K562 (cell line): ENCODE results near the gene EFCC1. TPM values are rescaled to one million over a fixed set of nuclear protein-coding genes. Genes with fewer than 3 reads are reported as not detected.

Experiments used
- BHLHE40 ChIP-seq: IDR thresholded peaks from 2 replicates; pipeline ENCODE4 v1.6.1; 2011; ENCODE audit warnings: low read length, improper control_type of control experiment
- BMI1 ChIP-seq: fragments of 150-350 bp; IDR thresholded peaks from 2 replicates; pipeline ENCODE4 v1.6.1; 2014; ENCODE audit warnings: low read length
- CREB1 ChIP-seq, 2 experiments: sonication (generic) in 1 of 2; formaldehyde crosslinking in 1 of 2; IDR thresholded peaks; 2 replicates each; pipeline versions ENCODE4 v1.6.1 to v1.8.0; 2012 to 2022; ENCODE audit warnings: inconsistent platforms in 1 of 2, mild to moderate bottlenecking in 1 of 2, missing genetic modification reagents in 1 of 2, moderate library complexity in 1 of 2
- EP300 ChIP-seq: IDR thresholded peaks from 2 replicates; pipeline ENCODE4 v1.6.1; 2012; ENCODE audit warnings: low read length, improper control_type of control experiment
- HMG20B ChIP-seq: fragments of 250-450 bp; sonication (Bioruptor Pico); IDR thresholded peaks from 2 replicates; pipeline ENCODE4 v1.5.0; 2021; ENCODE audit warnings: mild to moderate bottlenecking
- KLF16 ChIP-seq: IDR thresholded peaks from 2 replicates; pipeline ENCODE4 v1.6.1; 2016; ENCODE audit warnings: antibody characterized with exemption
- NCOR1 ChIP-seq: fragments of 450-650 bp; IDR thresholded peaks from 2 replicates; pipeline ENCODE4 v1.6.1; 2016; ENCODE audit warnings: mild to moderate bottlenecking, moderate library complexity
- NFE2 ChIP-seq: IDR thresholded peaks from 2 replicates; pipeline ENCODE4 v1.6.1; 2014; ENCODE audit warnings: antibody characterized with exemption, low read depth
- NFYB ChIP-seq: IDR thresholded peaks from 2 replicates; pipeline ENCODE4 v1.6.1; 2011; ENCODE audit warnings: mild to moderate bottlenecking, moderate library complexity; ENCODE audit not compliant: insufficient read length; ENCODE audit errors: extremely low read depth
- RBFOX2 ChIP-seq: fragments of 200-400 bp; formaldehyde crosslinking; IDR thresholded peaks from 2 replicates; pipeline ENCODE4 v1.6.1; 2017; ENCODE audit warnings: low read depth, mild to moderate bottlenecking, low read length, moderate library complexity
- RCOR1 ChIP-seq, 2 experiments: IDR thresholded peaks; 2 replicates each; pipeline ENCODE4 v1.6.1; 2012; ENCODE audit warnings: low read depth in 2 of 2, low read length in 2 of 2, borderline replicate concordance in 1 of 2, improper control_type of control experiment in 1 of 2
- STAG1 ChIP-seq: sonication (generic); formaldehyde crosslinking; IDR thresholded peaks from 2 replicates; pipeline ENCODE4 v1.5.0; 2020; ENCODE audit warnings: missing genetic modification reagents, borderline replicate concordance
- ZBTB17 ChIP-seq: fragments of 450-650 bp; formaldehyde crosslinking; IDR thresholded peaks from 2 replicates; pipeline ENCODE4 v1.4.0; 2020; ENCODE audit warnings: mild to moderate bottlenecking
- ZFP36 ChIP-seq: fragments of 150-350 bp; IDR thresholded peaks from 2 replicates; pipeline ENCODE4 v1.6.1; 2018; ENCODE audit warnings: low read length, low read depth; ENCODE audit not compliant: partially characterized antibody
- ZNF764 ChIP-seq: fragments of 250-450 bp; sonication (Bioruptor Pico); IDR thresholded peaks from 2 replicates; pipeline ENCODE4 v1.4.0; 2020; ENCODE audit warnings: low read depth, mild to moderate bottlenecking, moderate library complexity
- polyA plus RNA-seq, 8 experiments: library from polyadenylated mRNA; depleted of rRNA in 4 of 8; stranded (reverse) in 5 of 8; unstranded in 3 of 8; fragments of >200 nt; fragmentation: Nextera tagmentation in 2 of 8; fragmentation: Illumina TruSeq in 1 of 8; extraction: Ambion mirVana in 2 of 8; extraction: Trizol in 1 of 8; gene quantifications; 2 replicates each; pipeline versions ENCODE4 v1.2.1 to v1.2.3, GENCODE V29; 2011 to 2014; ENCODE audit warnings: inconsistent platforms in 1 of 8, missing spikeins in 1 of 8
- total RNA-seq, 7 experiments: library from RNA; depleted of rRNA in 6 of 7; stranded (reverse); fragments of >200 nt in 6 of 7; fragmentation: Illumina TruSeq in 2 of 7; extraction: Trizol in 2 of 7; gene quantifications; 2 replicates each; pipeline versions ENCODE4 v1.2.1 to v1.2.3, GENCODE V29; 2011 to 2021; ENCODE audit warnings: low replicate concordance in 1 of 7
- TF ChIP-seq, protein P1 (sequence below), 2 experiments: fragments of 200-800 bp in 1 of 2; sonication (Bioruptor generic) in 1 of 2; sonication (generic) in 1 of 2; formaldehyde crosslinking in 1 of 2; IDR thresholded peaks in 1 of 2; conservative IDR thresholded peaks in 1 of 2; 2 replicates each; pipeline versions ENCODE4 v1.5.0 to v1.6.1; 2016 to 2020; ENCODE audit warnings: missing compliant biosample characterization in 1 of 2, missing genetic modification characterization in 1 of 2, missing genetic modification reagents in 1 of 2
- TF ChIP-seq, protein P2 (sequence below): sonication (generic); formaldehyde crosslinking; IDR thresholded peaks from 2 replicates; pipeline ENCODE4 v1.8.0; 2023; ENCODE audit warnings: missing genetic modification reagents, mild to moderate bottlenecking, borderline replicate concordance

The EFCC1 gene
- total and polyA plus RNA-seq, 9 of the 15 experiments (the other 6 are each of a cell fraction or from before 2014, with no cell fraction given): not detected

DNA sequence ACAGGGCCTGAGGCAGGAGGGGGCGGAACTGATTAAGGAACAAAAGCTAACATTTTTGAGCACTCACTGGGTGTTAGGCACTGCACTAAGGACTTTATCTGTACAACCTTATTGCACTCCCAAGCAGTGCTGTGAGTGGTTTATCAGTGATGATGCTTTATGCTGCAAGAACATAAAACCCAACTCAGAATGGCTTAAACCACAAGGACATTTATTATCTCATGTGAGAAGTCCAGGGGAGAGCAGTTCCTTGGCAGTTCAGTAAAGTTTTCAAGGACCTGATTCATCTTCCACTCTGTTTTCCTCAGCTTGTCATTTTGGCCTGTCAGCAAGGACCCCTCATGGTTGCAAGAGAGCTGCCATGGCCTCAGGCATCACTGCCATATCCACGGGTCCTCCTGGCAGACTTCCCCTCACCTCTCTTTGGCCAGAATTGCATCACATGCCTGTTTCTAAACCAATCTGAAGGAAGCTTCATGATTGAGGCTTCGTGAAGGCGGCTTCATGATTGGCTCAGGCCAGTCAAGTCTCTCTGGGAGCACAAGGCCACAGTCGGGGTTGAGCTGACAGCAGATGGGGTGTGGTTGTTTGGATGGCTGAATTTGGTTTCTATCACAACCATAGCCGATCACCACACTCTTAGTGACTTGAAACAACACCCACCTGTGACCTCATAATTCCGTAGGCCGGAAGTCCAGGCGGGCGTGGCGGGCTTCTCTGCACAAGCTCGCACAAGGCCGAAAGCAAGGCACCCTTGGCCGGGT lies 15.8 kb downstream of the EFCC1 start (continued):
- TF ChIP-seq, protein P1, sequence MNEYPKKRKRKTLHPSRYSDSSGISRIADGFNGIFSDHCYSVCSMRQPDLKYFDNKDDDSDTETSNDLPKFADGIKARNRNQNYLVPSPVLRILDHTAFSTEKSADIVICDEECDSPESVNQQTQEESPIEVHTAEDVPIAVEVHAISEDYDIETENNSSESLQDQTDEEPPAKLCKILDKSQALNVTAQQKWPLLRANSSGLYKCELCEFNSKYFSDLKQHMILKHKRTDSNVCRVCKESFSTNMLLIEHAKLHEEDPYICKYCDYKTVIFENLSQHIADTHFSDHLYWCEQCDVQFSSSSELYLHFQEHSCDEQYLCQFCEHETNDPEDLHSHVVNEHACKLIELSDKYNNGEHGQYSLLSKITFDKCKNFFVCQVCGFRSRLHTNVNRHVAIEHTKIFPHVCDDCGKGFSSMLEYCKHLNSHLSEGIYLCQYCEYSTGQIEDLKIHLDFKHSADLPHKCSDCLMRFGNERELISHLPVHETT (CRISPR knock-in tag; conservative IDR thresholded peaks at IDR 0.05 in 1 of 2, IDR thresholded peaks at IDR 0.05 in 1 of 2): no peak
- TF ChIP-seq RBFOX2 (0 out of 2 replicates have a peak, but pooled peaks have one; percentile 34), KLF16 (peak; percentile 84), ZFP36 (peak; percentile 60), EP300 (peak; percentile 68), NFE2 (0 out of 2 replicates have a peak, but pooled peaks have one; percentile 6), BMI1 (no peak), CREB1 (IDR thresholded peaks at IDR 0.05) (0 out of 2 replicates have a peak, but pooled peaks have one; percentile 29), CREB1 (CRISPR knock-in tag; IDR thresholded peaks at IDR 0.05) (peak; percentile 60; the same call in 1 of the 2 replicates), RCOR1 (IDR thresholded peaks at IDR 0.05; ENCODE audit: borderline replicate concordance in 1 of 2, low read depth in 2 of 2, low read length in 2 of 2) (peak; percentile 88 to 98), BHLHE40 (no peak; the same call in 1 of the 2 replicates), HMG20B (no peak), ZBTB17 (CRISPR knock-in tag) (no peak), NCOR1 (peak; percentile 80), NFYB (peak; percentile 73), STAG1 (CRISPR knock-in tag) (no peak), ZNF764 (CRISPR knock-in tag) (no peak)
- TF ChIP-seq, protein P2, sequence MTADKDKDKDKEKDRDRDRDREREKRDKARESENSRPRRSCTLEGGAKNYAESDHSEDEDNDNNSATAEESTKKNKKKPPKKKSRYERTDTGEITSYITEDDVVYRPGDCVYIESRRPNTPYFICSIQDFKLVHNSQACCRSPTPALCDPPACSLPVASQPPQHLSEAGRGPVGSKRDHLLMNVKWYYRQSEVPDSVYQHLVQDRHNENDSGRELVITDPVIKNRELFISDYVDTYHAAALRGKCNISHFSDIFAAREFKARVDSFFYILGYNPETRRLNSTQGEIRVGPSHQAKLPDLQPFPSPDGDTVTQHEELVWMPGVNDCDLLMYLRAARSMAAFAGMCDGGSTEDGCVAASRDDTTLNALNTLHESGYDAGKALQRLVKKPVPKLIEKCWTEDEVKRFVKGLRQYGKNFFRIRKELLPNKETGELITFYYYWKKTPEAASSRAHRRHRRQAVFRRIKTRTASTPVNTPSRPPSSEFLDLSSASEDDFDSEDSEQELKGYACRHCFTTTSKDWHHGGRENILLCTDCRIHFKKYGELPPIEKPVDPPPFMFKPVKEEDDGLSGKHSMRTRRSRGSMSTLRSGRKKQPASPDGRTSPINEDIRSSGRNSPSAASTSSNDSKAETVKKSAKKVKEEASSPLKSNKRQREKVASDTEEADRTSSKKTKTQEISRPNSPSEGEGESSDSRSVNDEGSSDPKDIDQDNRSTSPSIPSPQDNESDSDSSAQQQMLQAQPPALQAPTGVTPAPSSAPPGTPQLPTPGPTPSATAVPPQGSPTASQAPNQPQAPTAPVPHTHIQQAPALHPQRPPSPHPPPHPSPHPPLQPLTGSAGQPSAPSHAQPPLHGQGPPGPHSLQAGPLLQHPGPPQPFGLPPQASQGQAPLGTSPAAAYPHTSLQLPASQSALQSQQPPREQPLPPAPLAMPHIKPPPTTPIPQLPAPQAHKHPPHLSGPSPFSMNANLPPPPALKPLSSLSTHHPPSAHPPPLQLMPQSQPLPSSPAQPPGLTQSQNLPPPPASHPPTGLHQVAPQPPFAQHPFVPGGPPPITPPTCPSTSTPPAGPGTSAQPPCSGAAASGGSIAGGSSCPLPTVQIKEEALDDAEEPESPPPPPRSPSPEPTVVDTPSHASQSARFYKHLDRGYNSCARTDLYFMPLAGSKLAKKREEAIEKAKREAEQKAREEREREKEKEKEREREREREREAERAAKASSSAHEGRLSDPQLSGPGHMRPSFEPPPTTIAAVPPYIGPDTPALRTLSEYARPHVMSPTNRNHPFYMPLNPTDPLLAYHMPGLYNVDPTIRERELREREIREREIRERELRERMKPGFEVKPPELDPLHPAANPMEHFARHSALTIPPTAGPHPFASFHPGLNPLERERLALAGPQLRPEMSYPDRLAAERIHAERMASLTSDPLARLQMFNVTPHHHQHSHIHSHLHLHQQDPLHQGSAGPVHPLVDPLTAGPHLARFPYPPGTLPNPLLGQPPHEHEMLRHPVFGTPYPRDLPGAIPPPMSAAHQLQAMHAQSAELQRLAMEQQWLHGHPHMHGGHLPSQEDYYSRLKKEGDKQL (CRISPR knock-in tag): 0 out of 2 replicates have a peak, but pooled peaks have one; percentile 18
